ENCODE measurements around the gene ZFAND2B. TPM values are rescaled to one million over a fixed set of nuclear protein-coding genes. Genes with fewer than 3 reads are reported as not detected.
A peak's percentile ranks its signal among the peaks of the same experiment; 100 is the strongest.

The ZFAND2B gene
- total and polyA plus RNA-seq, 2 experiments from 2014 or later: 58.1 to 65.4 TPM

- Histone ChIP-seq H4K20me1 (ENCODE audit: insufficient read depth, poor library complexity, severe bottlenecking) (no peaks in the 10 kb centered on the region), H3K27ac (peak overlapping the region; percentile 97), H3K9me3 (ENCODE audit: low read depth) (no peaks in the 10 kb centered on the region), H3K9me2 (replicated peaks; ENCODE audit: insufficient read depth) (no peaks in the 10 kb centered on the region), H3K4me1 (ENCODE audit: insufficient read depth) (peaks cover 16% of the 10 kb centered on the region), H3K4me3 (peak overlapping the region; percentile 73), H3K36me3 (replicated peaks; ENCODE audit: insufficient read depth, low read depth) (no peaks in the 10 kb centered on the region), H2AFZ (peak overlapping the region; percentile 68), H3K27me3 (no peaks in the 10 kb centered on the region), H3K79me2 (peaks cover 49% of the 10 kb centered on the region), H3K4me2 (peak overlapping the region; percentile 99)
- no peak for DNase-seq (ENCODE audit: low spot score)
- 69% methylated on average over 7 of the region's 7 CpGs for WGBS (ENCODE audit: low lambda C conversion rate, missing lambda C conversion rate)
- TF ChIP-seq CTCF (IDR thresholded peaks at IDR 0.05; ENCODE audit: poor library complexity): no peak
- no peak for TF ChIP-seq EZH2phosphoT487 (IDR thresholded peaks at IDR 0.05; ENCODE audit: low read depth, severe bottlenecking, unreplicated experiment)
- TF ChIP-seq EZH2 (IDR thresholded peaks at IDR 0.05; ENCODE audit: borderline replicate concordance): no peak
Observed at GRCh38 chr2:219228041-219228910, 21.7 kb downstream of the ZFAND2B start.

- no peaks in the 10 kb centered on the region for H3K36me3 ChIP-seq (replicated peaks; ENCODE audit: insufficient read depth, low read depth)
- H3K9me2 ChIP-seq (replicated peaks; ENCODE audit: insufficient read depth): no peaks in the 10 kb centered on the region
- no peaks in the 10 kb centered on the region for H3K9me3 ChIP-seq (ENCODE audit: low read depth)
- TF ChIP-seq EZH2 (IDR thresholded peaks at IDR 0.05; ENCODE audit: borderline replicate concordance) (no peak), CTCF (IDR thresholded peaks at IDR 0.05; ENCODE audit: poor library complexity) (no peak), EZH2phosphoT487 (IDR thresholded peaks at IDR 0.05; ENCODE audit: low read depth, severe bottlenecking, unreplicated experiment) (no peak)
- H4K20me1 ChIP-seq (ENCODE audit: insufficient read depth, poor library complexity, severe bottlenecking): no peaks in the 10 kb centered on the region
- H3K27ac ChIP-seq: peak overlapping the region; percentile 97
- peaks cover 16% of the 10 kb centered on the region for H3K4me1 ChIP-seq (ENCODE audit: insufficient read depth)
- peaks cover 49% of the 10 kb centered on the region for H3K79me2 ChIP-seq
- WGBS (ENCODE audit: low lambda C conversion rate, missing lambda C conversion rate): 5% methylated on average over 19 of the region's 19 CpGs
- H3K4me3 ChIP-seq: peak overlapping the region; percentile 73
- no peak for DNase-seq (ENCODE audit: low spot score)
- peak overlapping the region; percentile 99 for H3K4me2 ChIP-seq
- H3K27me3 ChIP-seq: no peaks in the 10 kb centered on the region
- H2AFZ ChIP-seq: peak overlapping the region; percentile 68
Observed at GRCh38 chr2:219228911-219229304, 22.3 kb downstream of the ZFAND2B start.

- H3K9me3 ChIP-seq (ENCODE audit: low read depth): no peaks in the 10 kb centered on the region
- no peak for TF ChIP-seq EZH2phosphoT487 (IDR thresholded peaks at IDR 0.05; ENCODE audit: low read depth, severe bottlenecking, unreplicated experiment)
- no peak for TF ChIP-seq CTCF (IDR thresholded peaks at IDR 0.05; ENCODE audit: poor library complexity)
- no peak for TF ChIP-seq EZH2 (IDR thresholded peaks at IDR 0.05; ENCODE audit: borderline replicate concordance)
- peak within 1 kb of the TSS; percentile 78 for H3K4me3 ChIP-seq
- H3K9me2 ChIP-seq (replicated peaks; ENCODE audit: insufficient read depth): no peaks in the 10 kb centered on the region
- no peaks in the 10 kb centered on the region for H3K27me3 ChIP-seq
- H3K79me2 ChIP-seq: peaks cover 49% of the 10 kb centered on the region
- under 1% methylated on average over 57 of the region's 80 CpGs for WGBS (ENCODE audit: low lambda C conversion rate, missing lambda C conversion rate)
- no peaks in the 10 kb centered on the region for H3K36me3 ChIP-seq (replicated peaks; ENCODE audit: insufficient read depth, low read depth)
- DNase-seq (ENCODE audit: low spot score): peak; percentile 99
- no peaks in the 10 kb centered on the region for H4K20me1 ChIP-seq (ENCODE audit: insufficient read depth, poor library complexity, severe bottlenecking)
- peak within 1 kb of the TSS; percentile 99 for H3K4me2 ChIP-seq
- peak within 1 kb of the TSS; percentile 68 for H2AFZ ChIP-seq
- peak within 1 kb of the TSS; percentile 97 for H3K27ac ChIP-seq
- peaks cover 16% of the 10 kb centered on the region for H3K4me1 ChIP-seq (ENCODE audit: insufficient read depth)
Observed at GRCh38 chr2:219229305-219230058, 22.9 kb downstream of the ZFAND2B start, which contains the start of the genes ANKZF1 and ATG9A. Gene ANKZF1 (plus strand): TSS chr2:219229806. CDS start chr2:219230258, 452 bp downstream. Gene ATG9A (minus strand): TSS chr2:219229636. CDS start chr2:219228024, 1,612 bp downstream.

Measured in hepatocyte (in vitro differentiated cells).